Astrocyte of the spinal cord (primary cell): ENCODE measurements around the gene SLC4A1AP.

Experiments used
- DNase-seq: peaks from one replicate; pipeline ENCODE4 v3.0.0; 2011; ENCODE audit warnings: low read depth, low spot score
- H3K4me3 ChIP-seq: 2 replicates; pipeline ENCODE4 v1.5.1; 2011; ENCODE audit warnings: low read depth, mild to moderate bottlenecking, low read length, moderate library complexity
- CTCF ChIP-seq: IDR thresholded peaks from 2 replicates; pipeline ENCODE4 v1.5.1; 2012; ENCODE audit warnings: low read depth, mild to moderate bottlenecking, low read length, inconsistent platforms
- in situ Hi-C: cut with HindIII; loops from 2 replicates; pipeline ENCODE4 v1.10.0; 2017; ENCODE audit warnings: low sequenced_read_pairs

Gene SLC4A1AP

GRCh38 chr2:27638709-27639108 lies 25.0 kb upstream of the SLC4A1AP start:
- in situ Hi-C loops: no loop called here

GRCh38 chr2:27640722-27641245 lies 22.9 kb upstream of the SLC4A1AP start:
- no peak overlapping the region for H3K4me3 ChIP-seq
- DNase-seq: no peak
- no peak for TF ChIP-seq CTCF
- in situ Hi-C loops: no loop called here

More at GRCh38 chr2:27638709-27639108, 25.0 kb upstream of the SLC4A1AP start:
- no peak for TF ChIP-seq CTCF
- H3K4me3 ChIP-seq: no peak overlapping the region
- peak; percentile 91 for DNase-seq

GRCh38 chr2:27645197-27645596 lies 18.5 kb upstream of the SLC4A1AP start:
- no peak for DNase-seq
- no peak overlapping the region for H3K4me3 ChIP-seq
- TF ChIP-seq CTCF: no peak
- in situ Hi-C loops: no loop called here

GRCh38 chr2:27647289-27647688 lies 16.4 kb upstream of the SLC4A1AP start:
- H3K4me3 ChIP-seq: no peak overlapping the region
- peak; percentile 37 for DNase-seq
- TF ChIP-seq CTCF: no peak
- in situ Hi-C loops: no loop called here

- H3K4me3 ChIP-seq: no peak overlapping the region
- in situ Hi-C loops: no loop called here
- no peak for DNase-seq
- TF ChIP-seq CTCF: no peak
Observed at GRCh38 chr2:27647737-27648136, 16.0 kb upstream of the SLC4A1AP start.

- no peak overlapping the region for H3K4me3 ChIP-seq
- DNase-seq: no peak
- no peak for TF ChIP-seq CTCF
- in situ Hi-C loops: no loop called here
Observed at GRCh38 chr2:27651056-27651455, 12.6 kb upstream of the SLC4A1AP start.

- in situ Hi-C loops: no loop called here
- no peak overlapping the region for H3K4me3 ChIP-seq
- DNase-seq: no peak
- TF ChIP-seq CTCF: no peak
Observed at GRCh38 chr2:27652341-27652740, 11.3 kb upstream of the SLC4A1AP start.
